Body of pancreas (tissue), 4 donors: ENCODE results near the gene TCN2. TPM values are rescaled to one million over a fixed set of nuclear protein-coding genes. Genes with fewer than 3 reads are reported as not detected.

ENCODE experiments used
- ATAC-seq: fragments of 150-250 bp; one replicate; pipeline ENCODE4 v1.9.1; 2016
- DNase-seq, 4 donors: peaks; one replicate each; pipeline ENCODE4 v3.0.0-alpha.2; 2019
- H3K27ac ChIP-seq, 4 donors: fragments of 200-600 bp; sonication (generic); 1 replicate in 3 of 4; 2 replicates in 1 of 4; pipeline versions ENCODE4 v1.5.1 to v1.6.1; 2016 to 2019; ENCODE audit warnings: mild to moderate bottlenecking in 1 of 4, mixed read lengths in 1 of 4, moderate library complexity in 1 of 4
- H3K27me3 ChIP-seq, 2 donors: fragments of 200-600 bp; sonication (generic); one replicate each; pipeline ENCODE4 v1.6.0; 2016; ENCODE audit warnings: mild to moderate bottlenecking in 1 of 2
- H3K36me3 ChIP-seq, 2 donors: fragments of 200-600 bp; sonication (generic); replicated peaks in 1 of 2; 2 replicates each; pipeline ENCODE4 v1.5.1; 2016; ENCODE audit warnings: low read depth in 2 of 2; ENCODE audit not compliant: insufficient read depth in 1 of 2
- H3K4me1 ChIP-seq: fragments of 200-600 bp; sonication (generic); one replicate; pipeline ENCODE4 v1.6.0; 2016
- H3K4me3 ChIP-seq, 2 donors: fragments of 200-600 bp; sonication (generic); 1 replicate in 1 of 2; 2 replicates in 1 of 2; pipeline ENCODE4 v1.5.1; 2016 to 2019
- H3K9me3 ChIP-seq, 3 donors: fragments of 200-600 bp; sonication (generic); 1 replicate in 2 of 3; 2 replicates in 1 of 3; pipeline ENCODE4 v1.5.1; 2016
- CTCF ChIP-seq, 7 experiments: fragments of 450-650 bp in 4 of 7; fragments of 200-600 bp in 3 of 7; sonication (generic) in 3 of 7; IDR thresholded peaks; one replicate each; pipeline ENCODE4 v1.5.1; 2016 to 2019; ENCODE audit warnings: antibody characterized with exemption in 7 of 7
- POLR2A ChIP-seq, 3 donors: fragments of 450-650 bp; IDR thresholded peaks; one replicate each; pipeline ENCODE4 v1.6.1; 2016; ENCODE audit warnings: antibody characterized with exemption in 3 of 3, mild to moderate bottlenecking in 2 of 3
- WGBS, 2 donors: methylation state at CpG; one replicate each; pipeline ENCODE4 v1.1.5; 2017; 5-methylcytosine and 5-hydroxymethylcytosine counted together
- intact Hi-C: fragments of 100-400 bp; cut with DNase I; formaldehyde crosslinking; loops from one replicate; pipeline ENCODE4 v1.15.1; 2023
- total RNA-seq, 2 donors: library from RNA; depleted of rRNA; stranded (reverse); fragments of >200 nt; gene quantifications; one replicate each; pipeline ENCODE4 v1.1.0, GENCODE V29; 2016

Gene TCN2
- total RNA-seq, 2 donors from 2014 or later = 14.8 to 16.3 TPM

- Histone ChIP-seq H3K27me3 (no peaks in the 10 kb centered on the region), H3K9me3 (no peaks in the 10 kb centered on the region), H3K36me3 (no peaks in the 10 kb centered on the region), H3K27ac (no peak overlapping the region), H3K4me1 (peaks cover 7% of the 10 kb centered on the region), H3K4me3 (no peak overlapping the region)
- ATAC-seq (peak; percentile 21), DNase-seq (peak in 3 of 4 donors; percentile 50 to 59 (median 58))
- TF ChIP-seq POLR2A (IDR thresholded peaks at IDR 0.05) (no peak), CTCF (IDR thresholded peaks at IDR 0.05) (no peak)
- WGBS, 2 donors = 55 to 78% methylated on average over 3 of the region's 3 CpGs
- intact Hi-C loops = loop anchor here (10.0 kb wide), 1 partner anchor 276 kb away; no protein-coding TSS in a partner anchor
These were observed 41.9 kb downstream of the TCN2 start for GRCh38 chr22:30648825-30649224.

- ATAC-seq (peak; percentile 35), DNase-seq (peak in 3 of 4 donors; percentile 18 to 69 (median 50))
- H3K27ac ChIP-seq = no peak overlapping the region
These were observed 42.5 kb downstream of the TCN2 start for GRCh38 chr22:30649430-30650007.

GRCh38 chr22:30650508-30651116, 43.6 kb downstream of the TCN2 start:
- Histone ChIP-seq H3K4me1 (peaks cover 7% of the 10 kb centered on the region), H3K27me3 (no peaks in the 10 kb centered on the region), H3K9me3 (no peaks in the 10 kb centered on the region), H3K27ac (no peak overlapping the region), H3K36me3 (no peaks in the 10 kb centered on the region), H3K4me3 (no peak overlapping the region)
- WGBS, 2 donors = 57 to 67% methylated on average over 4 to 5 of the region's 5 CpGs
- no peak for DNase-seq
- no peak for ATAC-seq
- TF ChIP-seq POLR2A (IDR thresholded peaks at IDR 0.05) (no peak), CTCF (IDR thresholded peaks at IDR 0.05) (no peak)
- intact Hi-C loops = no loop called here

More at GRCh38 chr22:30649430-30650007, 42.5 kb downstream of the TCN2 start:
- intact Hi-C loops = loop anchor here (10.0 kb wide), 1 partner anchor 275 kb away; no protein-coding TSS in a partner anchor
- no peak for TF ChIP-seq CTCF (IDR thresholded peaks at IDR 0.05)
- TF ChIP-seq POLR2A (IDR thresholded peaks at IDR 0.05) = no peak
- Histone ChIP-seq H3K4me3 (no peak overlapping the region), H3K9me3 (no peaks in the 10 kb centered on the region), H3K27me3 (no peaks in the 10 kb centered on the region), H3K4me1 (peaks cover 7% of the 10 kb centered on the region), H3K36me3 (no peaks in the 10 kb centered on the region)
- 59 to 76% methylated on average over 4 to 7 of the region's 7 CpGs for WGBS, 2 donors

GRCh38 chr22:30652852-30653251, 45.9 kb downstream of the TCN2 start:
- no peaks in the 10 kb centered on the region for H3K9me3 ChIP-seq
- WGBS, 2 donors = 72 to 79% methylated on average over 2 of the region's 2 CpGs
- H3K36me3 ChIP-seq = no peaks in the 10 kb centered on the region
- H3K4me3 ChIP-seq = no peak overlapping the region
- intact Hi-C loops = no loop called here
- DNase-seq = no peak
- ATAC-seq = no peak
- peaks cover 7% of the 10 kb centered on the region for H3K4me1 ChIP-seq
- H3K27ac ChIP-seq = no peak overlapping the region
- H3K27me3 ChIP-seq = no peaks in the 10 kb centered on the region
- TF ChIP-seq POLR2A (IDR thresholded peaks at IDR 0.05) (no peak), CTCF (IDR thresholded peaks at IDR 0.05) (no peak)
